PC-3 (cell line): ENCODE data around the gene ATP4A. TPM values are rescaled to one million over a fixed set of nuclear protein-coding genes. Genes with fewer than 3 reads are reported as not detected.

Experiments
- ATAC-seq: fragments of 200-7000 bp; cut with Tn5 transposase; 2 replicates; pipeline ENCODE4 v1.9.1; 2020; ENCODE audit warnings: mild to moderate bottlenecking, moderate library complexity
- BruUV-seq: library from RNA; stranded (reverse); fragments of 400-500 nt; replicated peaks from 2 replicates; lab custom pipeline; 2021; lab: Mats Ljungman, UMichigan
- CTCF ChIA-PET: fragments of 300-600 bp; sonication (Branson Sonifier 250); formaldehyde crosslinking; loops from one replicate; lab custom pipeline; 2022; ENCODE audit warnings: antibody characterized with exemption; lab: Charles Lee
- POLR2A ChIA-PET: fragments of 300-600 bp; sonication (Branson Sonifier 250); formaldehyde crosslinking; loops from one replicate; lab custom pipeline; 2022; ENCODE audit warnings: antibody characterized with exemption; ENCODE audit not compliant: unreplicated experiment; lab: Charles Lee
- DNase-seq: peaks from one replicate; pipeline ENCODE4 v3.0.0-alpha.2; 2015
- H2AFZ ChIP-seq: fragments of 300-600 bp; sonication (generic); 2 replicates; pipeline ENCODE4 v1.6.0; 2016; ENCODE audit warnings: antibody characterized with exemption, low read length
- H3F3A ChIP-seq: fragments of 300-600 bp; sonication (generic); one replicate; pipeline ENCODE4 v1.6.0; 2017; ENCODE audit warnings: antibody characterized with exemption, low read length, control low read depth, mild to moderate bottlenecking; ENCODE audit not compliant: unreplicated experiment
- H3K27ac ChIP-seq: fragments of 300-600 bp; sonication (generic); 2 replicates; pipeline ENCODE4 v1.5.1; 2016; ENCODE audit warnings: mild to moderate bottlenecking, low read length
- H3K27me3 ChIP-seq: fragments of 300-600 bp; sonication (generic); 2 replicates; pipeline ENCODE4 v1.6.1; 2016; ENCODE audit warnings: low read length, mixed read lengths
- H3K36me3 ChIP-seq: fragments of 300-600 bp; sonication (generic); 2 replicates; pipeline ENCODE4 v1.6.1; 2016; ENCODE audit warnings: low read depth, mixed run types, low read length, mixed read lengths
- H3K4me1 ChIP-seq: fragments of 300-600 bp; sonication (generic); 2 replicates; pipeline ENCODE4 v1.5.1; 2016; ENCODE audit warnings: low read length; ENCODE audit not compliant: insufficient read depth
- H3K4me2 ChIP-seq: fragments of 300-600 bp; sonication (generic); 2 replicates; pipeline ENCODE4 v1.6.0; 2016; ENCODE audit warnings: low read length
- H3K4me3 ChIP-seq: fragments of 300-600 bp; sonication (generic); 2 replicates; pipeline ENCODE4 v1.5.1; 2016; ENCODE audit warnings: mild to moderate bottlenecking, low read length, mixed read lengths
- H3K79me2 ChIP-seq: fragments of 300-600 bp; sonication (generic); 2 replicates; pipeline ENCODE4 v1.6.1; 2017; ENCODE audit warnings: low read length, mixed read lengths
- H3K9ac ChIP-seq: fragments of 300-600 bp; sonication (generic); 2 replicates; pipeline ENCODE4 v1.6.0; 2016; ENCODE audit warnings: mild to moderate bottlenecking, low read length
- H3K9me2 ChIP-seq: fragments of 300-600 bp; sonication (generic); replicated peaks from 2 replicates; pipeline ENCODE4 v1.6.1; 2016; ENCODE audit warnings: mixed run types, low read length, mixed read lengths
- H3K9me3 ChIP-seq: fragments of 300-600 bp; sonication (generic); 2 replicates; pipeline ENCODE4 v1.6.1; 2016; ENCODE audit warnings: low read length, mixed read lengths
- H4K20me1 ChIP-seq: fragments of 300-600 bp; sonication (generic); 2 replicates; pipeline ENCODE4 v1.6.1; 2016; ENCODE audit warnings: low read length, mixed read lengths
- EZH2 ChIP-seq: fragments of 300-600 bp; sonication (generic); IDR thresholded peaks from one replicate; pipeline ENCODE4 v1.6.1; 2017; ENCODE audit warnings: antibody characterized with exemption, mild to moderate bottlenecking, low read length; ENCODE audit not compliant: unreplicated experiment
- EZH2phosphoT487 ChIP-seq: fragments of 300-600 bp; sonication (generic); IDR thresholded peaks from 2 replicates; pipeline ENCODE4 v1.6.1; 2018; ENCODE audit warnings: mild to moderate bottlenecking, antibody characterized with exemption, low read length, borderline replicate concordance
- intact Hi-C: fragments of 100-400 bp; cut with micrococcal nuclease; formaldehyde crosslinking; loops from 2 replicates; pipeline ENCODE4 v1.9.0; 2023
- total RNA-seq: library from RNA; depleted of rRNA; stranded (reverse); fragments of >200 nt; gene quantifications from 2 replicates; pipeline ENCODE4 v1.2.3, GENCODE V29; 2014
- TF ChIP-seq, protein P1 (sequence below): fragments of 300-600 bp; sonication (generic); conservative IDR thresholded peaks from 2 replicates; pipeline ENCODE4 v1.5.1; 2017; ENCODE audit warnings: antibody characterized with exemption, low read depth, mild to moderate bottlenecking, low read length

Gene ATP4A
- total RNA-seq, 1 experiment from 2014 or later: not detected

DNA sequence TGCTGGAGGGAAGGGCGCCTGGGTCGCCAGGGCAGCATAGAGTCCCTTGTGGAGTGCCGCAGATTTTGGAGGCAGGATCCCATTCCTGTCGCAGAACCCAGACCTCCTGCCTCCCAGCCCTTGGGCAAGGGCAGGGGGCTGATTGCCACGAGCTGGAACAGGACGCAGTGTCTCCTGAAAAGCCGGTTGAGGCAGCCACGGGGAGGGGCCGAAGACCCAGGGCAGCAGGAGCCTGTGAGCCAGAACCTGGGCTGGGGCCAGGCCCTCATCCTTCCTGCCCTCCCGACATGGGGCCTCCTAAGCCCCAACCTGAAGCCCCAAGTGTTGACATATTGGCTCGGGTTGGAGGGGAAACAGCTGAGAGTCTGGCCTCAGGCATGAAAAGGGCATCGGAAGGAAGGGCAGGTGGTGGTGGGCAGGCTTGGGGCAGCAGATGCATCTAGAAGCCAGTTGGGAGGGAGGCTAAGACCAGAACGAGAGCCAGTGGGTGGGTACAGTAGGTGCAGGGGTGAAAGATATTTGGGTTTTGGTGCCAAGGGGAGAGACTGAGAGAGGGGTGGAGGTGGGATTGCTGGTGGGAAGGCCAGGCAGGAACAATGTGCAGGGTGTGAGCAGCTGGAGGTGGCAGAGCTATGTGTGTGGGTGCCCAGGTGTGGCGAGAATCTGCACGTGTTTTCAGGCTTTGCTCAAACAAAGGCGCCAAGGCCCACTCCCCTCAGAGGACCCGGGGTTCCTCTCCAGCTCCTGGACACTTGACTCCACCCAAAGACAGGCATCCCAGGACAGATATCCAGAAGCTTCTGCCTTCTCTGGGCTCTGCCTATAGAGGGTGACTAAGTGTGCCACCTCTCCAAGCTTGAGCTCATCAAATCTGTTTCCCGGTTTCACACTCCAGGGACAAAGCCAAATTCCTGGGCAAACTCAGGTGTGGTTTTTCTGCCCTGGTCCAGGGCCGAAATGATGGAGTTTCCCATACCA lies 33.9 kb downstream of the ATP4A start:
- Histone ChIP-seq H3K79me2 (no peaks in the 10 kb centered on the region), H3K36me3 (no peaks in the 10 kb centered on the region), H3K4me1 (peaks cover 3% of the 10 kb centered on the region; the same call in 1 of the 2 replicates), H4K20me1 (no peaks in the 10 kb centered on the region), H3K9me2 (no peaks in the 10 kb centered on the region), H2AFZ (no peak overlapping the region), H3F3A (no peaks in the 10 kb centered on the region), H3K9ac (no peak overlapping the region), H3K4me3 (no peak overlapping the region), H3K27me3 (no peaks in the 10 kb centered on the region), H3K9me3 (no peaks in the 10 kb centered on the region), H3K4me2 (no peak overlapping the region), H3K27ac (no peak overlapping the region)
- CTCF ChIA-PET: interaction anchor here (1.0 kb wide), 1 partner anchor 19 kb away, joined by 3 read pairs; no protein-coding TSS in a partner anchor
- POLR2A ChIA-PET: no interaction called here
- intact Hi-C loops: no loop called here
- TF ChIP-seq EZH2 (no peak), EZH2phosphoT487 (no peak)
- TF ChIP-seq, protein P1, sequence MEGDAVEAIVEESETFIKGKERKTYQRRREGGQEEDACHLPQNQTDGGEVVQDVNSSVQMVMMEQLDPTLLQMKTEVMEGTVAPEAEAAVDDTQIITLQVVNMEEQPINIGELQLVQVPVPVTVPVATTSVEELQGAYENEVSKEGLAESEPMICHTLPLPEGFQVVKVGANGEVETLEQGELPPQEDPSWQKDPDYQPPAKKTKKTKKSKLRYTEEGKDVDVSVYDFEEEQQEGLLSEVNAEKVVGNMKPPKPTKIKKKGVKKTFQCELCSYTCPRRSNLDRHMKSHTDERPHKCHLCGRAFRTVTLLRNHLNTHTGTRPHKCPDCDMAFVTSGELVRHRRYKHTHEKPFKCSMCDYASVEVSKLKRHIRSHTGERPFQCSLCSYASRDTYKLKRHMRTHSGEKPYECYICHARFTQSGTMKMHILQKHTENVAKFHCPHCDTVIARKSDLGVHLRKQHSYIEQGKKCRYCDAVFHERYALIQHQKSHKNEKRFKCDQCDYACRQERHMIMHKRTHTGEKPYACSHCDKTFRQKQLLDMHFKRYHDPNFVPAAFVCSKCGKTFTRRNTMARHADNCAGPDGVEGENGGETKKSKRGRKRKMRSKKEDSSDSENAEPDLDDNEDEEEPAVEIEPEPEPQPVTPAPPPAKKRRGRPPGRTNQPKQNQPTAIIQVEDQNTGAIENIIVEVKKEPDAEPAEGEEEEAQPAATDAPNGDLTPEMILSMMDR: no peak
- BruUV-seq: no TSS peak
- DNase-seq (no peak), ATAC-seq (no peak)

DNA sequence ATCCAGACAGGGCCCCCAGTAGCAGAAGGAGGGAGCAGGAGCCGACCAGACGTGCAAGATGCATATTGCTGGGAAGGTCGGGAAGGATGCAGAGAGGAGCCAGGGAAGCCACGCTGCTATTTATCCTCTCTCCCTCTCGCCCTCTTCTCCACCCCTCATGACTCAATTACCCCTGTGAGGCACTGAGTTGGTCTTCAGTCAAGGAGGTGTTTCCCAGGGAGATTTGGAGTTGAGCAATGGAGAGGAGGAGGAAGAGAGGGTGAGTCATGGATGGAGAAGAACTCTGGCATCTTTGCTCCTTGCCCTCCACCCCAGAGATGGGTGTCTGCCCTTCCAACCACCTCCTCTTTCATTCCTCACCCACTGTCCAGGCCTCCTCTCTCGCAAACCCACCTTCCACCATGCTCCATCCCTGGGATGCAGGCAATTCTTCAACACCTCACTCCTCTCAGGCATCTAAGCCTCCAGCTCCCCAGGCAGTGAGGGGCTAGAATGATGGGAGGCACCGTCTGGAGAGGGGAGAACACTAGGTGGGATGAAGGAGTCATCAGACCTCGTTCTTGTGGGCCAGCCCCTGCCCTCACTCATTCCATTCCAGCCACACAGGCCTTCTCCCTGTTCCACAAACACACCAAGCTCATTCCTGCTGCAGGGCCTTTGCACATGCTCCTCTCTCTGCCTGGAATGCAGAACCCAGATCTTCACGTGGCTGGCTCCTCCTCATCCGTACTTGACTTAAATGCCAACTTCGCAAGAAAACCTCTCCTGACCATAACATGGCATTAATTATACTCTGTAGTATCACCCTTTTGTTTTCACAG lies 35.0 kb downstream of the ATP4A start, which contains the start of gene SBSN:
Gene SBSN (minus strand): TSS at position 94 of the 821 bp plus-strand sequence. CDS start 30 bp downstream, at position 64.
- Histone ChIP-seq H3K9me3 (no peaks in the 10 kb centered on the region), H2AFZ (no peak within 1 kb of the TSS), H4K20me1 (no peaks in the 10 kb centered on the region), H3K79me2 (no peaks in the 10 kb centered on the region), H3F3A (no peaks in the 10 kb centered on the region), H3K9me2 (no peaks in the 10 kb centered on the region), H3K36me3 (no peaks in the 10 kb centered on the region), H3K27ac (no peak within 1 kb of the TSS), H3K4me1 (peaks cover 3% of the 10 kb centered on the region; the same call in 1 of the 2 replicates), H3K27me3 (no peaks in the 10 kb centered on the region), H3K4me2 (no peak within 1 kb of the TSS), H3K9ac (no peak within 1 kb of the TSS), H3K4me3 (no peak within 1 kb of the TSS)
- ATAC-seq (no peak), DNase-seq (peak; percentile 48)
- POLR2A ChIA-PET: no interaction called here
- intact Hi-C loops: no loop called here
- no TSS peak for BruUV-seq
- no peak for TF ChIP-seq EZH2
- TF ChIP-seq EZH2phosphoT487: no peak
- TF ChIP-seq, protein P1: no peak
- CTCF ChIA-PET: no interaction called here
